Activated T-cell treated with anti-CD3 and anti-CD28 coated beads, Interleukin-2, amount 50 U/mL, for 72 hours (primary cell): ENCODE data around the gene NPAS3. TPM values are rescaled to one million over a fixed set of nuclear protein-coding genes. Genes with fewer than 3 reads are reported as not detected.

Source experiments
- ATAC-seq, 2 donors: fragments of 150-1000 bp; cut with Tn5 transposase; replicated peaks in 1 of 2; 2 replicates each; pipeline ENCODE4 v1.10.0; 2021; ENCODE audit warnings: moderate library complexity in 2 of 2, mild to moderate bottlenecking in 1 of 2
- DNase-seq, 2 donors: peaks; one replicate each; pipeline ENCODE4 v3.0.0; 2021 to 2022; ENCODE audit warnings: mixed read lengths in 1 of 2
- H3K27ac Mint-ChIP-seq: one replicate; pipeline ENCODE4 v1.8.0; 2022; ENCODE audit warnings: mild to moderate bottlenecking, moderate library complexity, mixed read lengths
- H3K27me3 Mint-ChIP-seq: one replicate; pipeline ENCODE4 v1.8.0; 2022; ENCODE audit warnings: low read depth, mixed read lengths
- H3K36me3 Mint-ChIP-seq, 2 donors: one replicate each; pipeline ENCODE4 v1.8.0; 2022; ENCODE audit warnings: mixed read lengths in 2 of 2, mild to moderate bottlenecking in 1 of 2; ENCODE audit not compliant: insufficient read depth in 2 of 2
- H3K4me1 Mint-ChIP-seq: one replicate; pipeline ENCODE4 v1.8.0; 2022; ENCODE audit warnings: low read depth, mixed read lengths
- H3K4me3 Mint-ChIP-seq, 2 donors: one replicate each; pipeline ENCODE4 v1.8.0; 2022; ENCODE audit warnings: mild to moderate bottlenecking in 2 of 2, mixed read lengths in 2 of 2, moderate library complexity in 2 of 2
- H3K9me3 Mint-ChIP-seq, 2 donors: one replicate each; pipeline ENCODE4 v1.8.0; 2022; ENCODE audit warnings: mixed read lengths in 2 of 2
- total RNA-seq, 2 donors: library from RNA; stranded (reverse); gene quantifications; one replicate each; pipeline ENCODE4 v1.2.3, GENCODE V29; 2022

Gene NPAS3
- total RNA-seq, 2 donors from 2014 or later = not detected

DNA sequence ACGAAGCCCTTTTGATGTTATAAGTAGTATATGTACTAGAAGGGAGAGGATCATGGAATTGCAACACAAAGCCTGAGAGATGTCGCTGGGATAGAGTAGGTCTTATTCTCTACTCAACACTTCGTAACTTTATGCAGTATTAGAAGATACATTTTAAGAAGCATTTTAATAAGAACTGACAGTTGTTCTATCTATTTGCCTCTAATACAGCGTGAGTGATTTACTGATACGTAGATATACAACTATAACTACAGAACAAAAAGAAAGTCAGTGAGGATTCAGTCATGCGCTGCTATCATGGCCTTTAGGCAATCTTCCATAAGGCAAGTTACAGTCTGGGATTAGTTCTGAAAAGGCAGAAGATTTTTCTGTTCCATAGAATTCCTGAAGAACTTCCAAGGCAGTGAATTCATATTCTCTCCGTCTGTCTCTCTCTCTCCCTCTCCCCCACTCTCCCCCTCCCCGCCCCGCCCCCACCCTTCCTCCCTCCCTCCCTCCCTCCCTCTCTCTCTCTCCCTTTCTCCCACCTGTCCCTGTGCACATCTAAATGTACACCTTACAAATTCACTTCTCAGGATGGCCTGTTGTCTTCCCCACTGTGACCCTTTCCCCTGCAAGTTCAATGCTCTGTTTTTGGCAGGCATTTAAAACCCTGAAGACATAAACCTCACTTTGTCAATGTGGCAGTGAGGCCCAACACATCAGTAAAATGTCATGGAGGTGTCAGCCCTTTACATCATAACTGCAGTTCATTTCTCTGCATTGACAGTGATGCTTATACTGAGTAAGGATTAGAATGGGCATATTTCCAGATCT lies 541.6 kb downstream of the NPAS3 start:
- Mint-ChIP-seq H3K27me3 (peaks cover 33% of the 10 kb centered on the region), H3K4me1 (no peaks in the 10 kb centered on the region), H3K36me3 (no peaks in the 10 kb centered on the region), H3K4me3 (no peak overlapping the region), H3K9me3 (no peaks in the 10 kb centered on the region), H3K27ac (no peak overlapping the region)
- ATAC-seq (no peak), DNase-seq (no peak)

DNA sequence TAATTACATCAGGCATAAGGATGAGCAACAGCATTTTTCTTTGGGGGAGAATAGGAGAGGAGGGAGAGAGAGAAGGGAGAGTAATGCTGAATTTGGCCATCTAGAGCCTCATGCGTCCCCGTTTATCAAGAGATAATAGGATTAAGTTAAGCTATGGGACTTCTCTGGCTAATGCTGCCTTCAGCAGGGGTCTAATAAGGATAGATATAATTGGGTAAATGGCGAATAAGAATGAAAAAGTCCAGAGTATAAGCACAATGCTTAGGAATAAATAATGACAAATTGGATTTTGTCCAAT lies 542.2 kb downstream of the NPAS3 start:
- ATAC-seq (no peak), DNase-seq (no peak)
- Mint-ChIP-seq H3K4me3 (no peak overlapping the region), H3K4me1 (no peaks in the 10 kb centered on the region), H3K27me3 (peaks cover 38% of the 10 kb centered on the region), H3K27ac (no peak overlapping the region), H3K9me3 (no peaks in the 10 kb centered on the region), H3K36me3 (no peaks in the 10 kb centered on the region)

DNA sequence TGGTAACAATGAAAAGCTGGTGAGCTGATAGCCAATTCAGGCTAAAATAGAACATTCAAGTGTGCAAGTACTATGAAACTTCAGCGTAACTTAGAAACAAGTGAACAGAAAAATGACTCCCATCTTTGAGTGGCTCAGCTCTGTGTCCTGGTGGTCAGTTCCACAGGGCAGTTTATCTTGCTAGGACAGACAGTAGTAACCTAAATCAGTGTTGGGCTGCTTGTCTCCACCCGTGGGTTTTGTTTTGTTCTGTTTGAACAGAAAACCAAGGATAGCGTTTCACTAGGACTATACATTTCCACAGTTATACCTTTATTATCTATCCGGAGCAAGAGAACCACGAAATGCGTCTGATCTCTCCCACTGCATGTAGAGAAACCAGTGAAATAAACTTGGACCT lies 544.4 kb downstream of the NPAS3 start:
- H3K9me3 Mint-ChIP-seq = peaks cover 0 to 4% of the 10 kb centered on the region in 2 donors
- DNase-seq (no peak), ATAC-seq (no peak)
- no peak overlapping the region for H3K4me3 Mint-ChIP-seq
- no peaks in the 10 kb centered on the region for H3K4me1 Mint-ChIP-seq
- no peaks in the 10 kb centered on the region for H3K36me3 Mint-ChIP-seq
- H3K27me3 Mint-ChIP-seq = peaks cover 39% of the 10 kb centered on the region
- H3K27ac Mint-ChIP-seq = no peak overlapping the region

DNA sequence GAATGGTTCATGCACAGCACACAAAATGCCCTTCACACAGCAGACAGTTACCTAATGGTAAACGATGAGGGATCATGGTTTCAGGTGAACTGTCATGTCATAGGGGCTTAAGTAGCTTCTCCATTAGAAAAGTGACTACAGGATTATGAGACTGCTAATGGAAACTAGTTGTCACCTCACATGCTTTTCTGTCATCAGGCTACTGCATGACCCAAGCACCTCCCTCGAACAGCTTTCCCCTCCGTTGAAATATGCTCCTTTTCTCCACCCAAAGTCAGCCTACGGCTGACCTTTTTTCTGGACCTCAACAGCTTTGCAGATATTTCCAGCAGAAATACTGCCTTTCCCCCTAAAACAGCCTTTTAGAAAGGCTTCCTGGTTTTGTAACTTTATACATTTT lies 544.9 kb downstream of the NPAS3 start:
- no peak overlapping the region for H3K27ac Mint-ChIP-seq
- no peak for DNase-seq

DNA sequence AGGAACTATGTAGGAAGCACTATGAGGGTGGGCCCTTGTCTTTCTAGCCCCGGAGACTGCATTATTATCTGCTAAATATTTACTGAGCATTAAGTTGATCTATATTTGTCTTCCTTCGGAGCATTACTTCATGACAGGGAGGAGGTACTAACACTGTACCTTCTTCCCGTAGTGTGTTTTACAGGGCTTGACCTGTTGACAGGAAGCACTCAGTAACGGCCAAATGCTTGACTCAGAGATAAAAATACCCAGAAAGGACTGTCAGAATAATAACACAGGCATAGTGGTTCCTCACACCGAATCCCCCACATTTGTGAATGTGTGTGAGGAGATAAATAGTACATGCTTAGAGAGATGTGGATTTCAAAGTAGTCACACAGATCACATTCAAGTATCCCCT lies 545.6 kb downstream of the NPAS3 start:
- peaks cover 0 to 4% of the 10 kb centered on the region in 2 donors for H3K9me3 Mint-ChIP-seq
- H3K27ac Mint-ChIP-seq = no peak overlapping the region
- H3K27me3 Mint-ChIP-seq = peaks cover 39% of the 10 kb centered on the region
- DNase-seq (no peak), ATAC-seq (no peak)
- no peaks in the 10 kb centered on the region for H3K36me3 Mint-ChIP-seq
- H3K4me1 Mint-ChIP-seq = no peaks in the 10 kb centered on the region
- H3K4me3 Mint-ChIP-seq = no peak overlapping the region

More for the DNA sequence above, 544.9 kb downstream of the NPAS3 start:
- Mint-ChIP-seq H3K4me3 (no peak overlapping the region), H3K27me3 (peaks cover 39% of the 10 kb centered on the region), H3K9me3 (peaks cover 0 to 4% of the 10 kb centered on the region in 2 donors), H3K4me1 (no peaks in the 10 kb centered on the region), H3K36me3 (no peaks in the 10 kb centered on the region)
- ATAC-seq = no peak

DNA sequence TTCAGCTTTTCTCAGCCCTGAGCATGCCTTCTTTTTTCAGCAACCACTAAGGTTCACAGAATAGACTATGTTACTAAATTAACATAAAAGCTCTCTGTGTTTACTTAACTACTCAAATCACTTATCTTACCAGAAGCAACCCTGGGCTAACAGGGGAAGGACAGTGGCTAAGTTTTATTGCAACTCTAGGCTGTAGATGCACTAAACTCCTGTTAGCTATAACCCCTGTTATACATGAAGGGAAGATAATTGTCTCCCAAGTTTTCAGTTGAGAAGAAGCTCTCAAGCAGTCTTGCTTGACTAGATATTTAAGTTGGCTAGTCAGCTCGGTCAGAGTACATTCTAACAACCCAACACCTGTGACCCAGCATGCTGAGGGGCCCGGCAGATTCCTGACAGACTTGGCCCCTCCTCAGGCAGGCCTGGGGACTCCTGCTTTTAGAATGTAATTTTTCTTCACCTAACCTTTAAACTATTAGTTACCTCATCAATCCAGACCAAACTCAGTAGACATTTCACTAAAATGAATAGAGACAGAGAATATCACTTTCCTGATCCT lies 547.7 kb downstream of the NPAS3 start:
- DNase-seq (no peak), ATAC-seq (no peak)
- H3K9me3 Mint-ChIP-seq = peaks cover 0 to 4% of the 10 kb centered on the region in 2 donors
- no peaks in the 10 kb centered on the region for H3K36me3 Mint-ChIP-seq
- no peak overlapping the region for H3K27ac Mint-ChIP-seq
- H3K27me3 Mint-ChIP-seq = peaks cover 29% of the 10 kb centered on the region
- H3K4me3 Mint-ChIP-seq = no peak overlapping the region
- H3K4me1 Mint-ChIP-seq = no peaks in the 10 kb centered on the region

DNA sequence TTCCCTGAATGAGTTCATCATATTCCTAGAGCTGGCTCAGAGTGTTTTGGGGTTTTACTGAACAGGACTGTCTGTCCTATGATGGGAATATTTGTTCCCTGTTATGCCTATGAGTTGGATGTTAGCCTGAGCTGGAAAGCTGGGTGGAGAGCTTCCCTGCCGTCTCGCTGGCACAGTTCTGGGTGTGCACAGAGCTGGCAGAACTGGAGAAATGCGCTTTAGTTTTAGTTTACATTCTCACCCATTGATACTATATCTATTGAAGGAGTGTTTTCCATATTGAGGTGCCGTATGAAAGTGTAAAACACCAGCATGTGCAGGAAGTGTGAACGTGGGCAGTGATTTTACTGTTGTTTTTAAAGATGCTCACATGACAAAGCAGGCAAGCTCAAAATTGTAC lies 549.9 kb downstream of the NPAS3 start:
- Mint-ChIP-seq H3K9me3 (peaks cover 0 to 4% of the 10 kb centered on the region in 2 donors), H3K27ac (no peak overlapping the region), H3K4me1 (no peaks in the 10 kb centered on the region), H3K36me3 (no peaks in the 10 kb centered on the region), H3K27me3 (peaks cover 20% of the 10 kb centered on the region), H3K4me3 (no peak overlapping the region)
- no peak for ATAC-seq
- DNase-seq = no peak

DNA sequence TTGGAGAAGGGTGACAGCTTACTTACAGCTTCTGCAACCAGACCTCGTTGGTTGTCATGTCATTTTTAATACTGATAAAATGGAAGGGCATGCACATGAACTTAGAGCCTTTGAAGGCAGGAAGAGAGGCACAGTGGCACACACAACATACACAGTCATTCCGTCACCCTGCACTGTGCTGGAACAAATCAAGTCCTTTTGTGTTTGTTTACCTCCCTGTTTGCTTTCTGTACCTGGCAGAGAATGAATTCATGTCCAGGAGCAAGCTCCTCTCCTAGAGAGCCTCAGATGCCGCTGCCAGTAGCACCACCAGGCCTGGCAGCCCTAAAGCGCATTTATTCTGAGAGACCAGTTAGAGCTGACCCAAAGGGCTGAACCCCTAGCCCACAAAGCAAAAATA lies 551.9 kb downstream of the NPAS3 start:
- no peak for ATAC-seq
- H3K9me3 Mint-ChIP-seq = peaks cover 2 to 8% of the 10 kb centered on the region in 2 donors
- no peaks in the 10 kb centered on the region for H3K36me3 Mint-ChIP-seq
- H3K4me1 Mint-ChIP-seq = no peaks in the 10 kb centered on the region
- no peak for DNase-seq
- no peak overlapping the region for H3K27ac Mint-ChIP-seq
- no peak overlapping the region for H3K4me3 Mint-ChIP-seq
- H3K27me3 Mint-ChIP-seq = peaks cover 4% of the 10 kb centered on the region

DNA sequence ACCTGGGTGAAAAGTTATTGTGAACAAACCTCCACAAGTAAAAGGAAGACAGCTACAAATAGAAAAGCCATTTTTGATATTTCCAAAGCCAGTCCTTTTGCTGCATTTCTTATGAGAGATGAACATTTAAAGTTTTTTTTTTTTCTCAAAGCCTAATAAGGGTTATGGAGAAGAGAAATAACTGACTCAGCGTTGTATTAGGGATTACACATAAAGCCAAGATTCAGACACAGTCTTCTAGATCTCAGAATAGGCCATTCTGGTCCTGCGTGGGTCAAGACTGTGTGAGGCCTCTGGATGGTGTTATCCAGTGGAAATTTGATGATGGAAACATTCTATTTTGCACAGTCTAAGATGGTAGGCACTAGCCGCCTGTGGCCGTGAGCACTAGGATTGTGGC lies 552.4 kb downstream of the NPAS3 start:
- H3K4me1 Mint-ChIP-seq = no peaks in the 10 kb centered on the region
- H3K36me3 Mint-ChIP-seq = no peaks in the 10 kb centered on the region
- DNase-seq (no peak), ATAC-seq (no peak)
- H3K4me3 Mint-ChIP-seq = no peak overlapping the region
- no peaks in the 10 kb centered on the region for H3K27me3 Mint-ChIP-seq
- no peak overlapping the region for H3K27ac Mint-ChIP-seq
- peaks cover 4 to 8% of the 10 kb centered on the region in 2 donors for H3K9me3 Mint-ChIP-seq

DNA sequence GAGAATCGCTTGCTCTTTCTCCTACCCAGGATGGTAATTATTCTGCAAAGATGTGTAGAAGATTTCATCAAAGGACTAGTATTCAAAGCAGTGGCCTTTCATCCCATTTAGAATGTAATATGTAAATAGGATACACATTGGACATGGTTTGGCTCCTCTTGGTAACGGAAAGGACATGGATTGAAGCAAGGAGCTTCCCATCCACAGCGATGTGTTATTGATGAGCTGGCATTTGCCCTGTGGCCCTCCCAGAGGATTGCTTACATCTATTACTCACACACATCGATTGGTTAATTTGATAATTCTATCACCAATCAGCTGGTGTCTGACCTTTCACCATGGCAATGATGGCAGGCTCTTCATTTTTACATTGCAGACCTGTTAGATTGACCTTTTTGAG lies 553.8 kb downstream of the NPAS3 start:
- Mint-ChIP-seq H3K36me3 (no peaks in the 10 kb centered on the region), H3K9me3 (peaks cover 4 to 8% of the 10 kb centered on the region in 2 donors), H3K27ac (no peak overlapping the region), H3K4me1 (no peaks in the 10 kb centered on the region), H3K4me3 (no peak overlapping the region), H3K27me3 (no peaks in the 10 kb centered on the region)
- ATAC-seq = no peak
- no peak for DNase-seq

DNA sequence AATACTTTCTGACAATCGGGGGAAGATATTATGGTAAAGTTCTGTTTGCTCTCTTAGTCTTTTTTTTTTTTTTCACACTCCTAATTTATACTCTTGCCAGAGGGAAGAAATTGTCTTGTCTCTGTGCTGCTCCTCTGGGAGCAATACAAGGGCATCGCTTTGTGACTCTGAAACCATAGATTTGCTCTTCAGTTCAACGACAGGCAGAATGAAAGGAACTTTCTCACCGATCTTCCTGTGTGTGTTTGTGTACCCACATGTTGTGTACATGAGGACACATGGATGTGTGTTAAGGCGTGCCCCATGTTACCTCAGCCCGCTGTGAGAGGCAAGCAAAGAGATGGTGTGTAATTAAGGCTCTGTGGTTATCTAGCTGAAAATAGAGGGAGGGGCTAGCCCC lies 554.6 kb downstream of the NPAS3 start:
- H3K4me1 Mint-ChIP-seq = no peaks in the 10 kb centered on the region
- no peaks in the 10 kb centered on the region for H3K36me3 Mint-ChIP-seq
- H3K9me3 Mint-ChIP-seq = peaks cover 4 to 5% of the 10 kb centered on the region in 2 donors
- H3K4me3 Mint-ChIP-seq = no peak overlapping the region
- no peak for DNase-seq
- H3K27me3 Mint-ChIP-seq = no peaks in the 10 kb centered on the region
- no peak for ATAC-seq
- no peak overlapping the region for H3K27ac Mint-ChIP-seq

DNA sequence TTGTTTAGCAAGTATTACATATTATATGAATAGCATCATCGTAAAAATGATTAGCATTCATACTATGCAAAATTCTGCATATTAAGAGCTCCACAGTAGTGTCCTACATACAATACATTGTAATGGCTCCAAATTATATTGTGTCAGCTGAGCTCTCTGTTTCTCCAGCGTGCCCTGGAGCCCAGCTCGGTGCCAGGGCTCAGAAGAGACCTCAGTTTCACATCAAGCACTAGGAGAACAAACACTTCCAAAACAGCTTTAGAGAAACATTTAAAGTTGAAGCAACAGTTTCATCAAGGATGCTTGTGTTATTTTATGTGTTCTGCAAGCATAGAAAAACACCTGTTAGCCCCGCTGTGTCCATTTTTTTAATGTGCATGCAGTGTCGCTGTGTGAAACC lies 555.3 kb downstream of the NPAS3 start:
- no peak for ATAC-seq
- H3K4me3 Mint-ChIP-seq = no peak overlapping the region
- no peaks in the 10 kb centered on the region for H3K4me1 Mint-ChIP-seq
- H3K27me3 Mint-ChIP-seq = no peaks in the 10 kb centered on the region
- DNase-seq = no peak
- no peaks in the 10 kb centered on the region for H3K36me3 Mint-ChIP-seq
- no peak overlapping the region for H3K27ac Mint-ChIP-seq
- peaks cover 4 to 5% of the 10 kb centered on the region in 2 donors for H3K9me3 Mint-ChIP-seq

DNA sequence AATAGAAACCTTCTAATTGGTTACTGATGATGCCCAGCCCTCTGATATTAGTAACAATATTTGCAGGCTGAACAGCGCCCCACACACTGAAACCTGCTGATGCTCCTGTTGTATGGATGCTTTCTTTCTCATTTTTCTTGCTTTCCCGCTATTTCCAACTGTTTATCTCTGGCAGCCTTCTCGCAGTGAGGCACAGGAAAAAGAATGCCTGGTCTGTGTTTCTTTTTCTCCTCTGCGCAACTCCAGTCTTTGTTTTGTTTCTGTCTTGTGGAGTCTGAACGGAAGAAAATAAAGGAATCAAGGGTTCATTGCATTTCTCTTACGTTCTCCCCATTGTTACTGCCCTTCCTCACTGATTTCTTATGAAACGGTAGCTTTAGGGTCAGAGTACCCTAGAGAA lies 561.0 kb downstream of the NPAS3 start:
- no peak for DNase-seq
- no peak overlapping the region for H3K4me3 Mint-ChIP-seq
- H3K36me3 Mint-ChIP-seq = no peaks in the 10 kb centered on the region
- H3K27ac Mint-ChIP-seq = no peak overlapping the region
- no peaks in the 10 kb centered on the region for H3K4me1 Mint-ChIP-seq
- H3K27me3 Mint-ChIP-seq = no peaks in the 10 kb centered on the region
- H3K9me3 Mint-ChIP-seq = peaks cover 7 to 8% of the 10 kb centered on the region in 2 donors
- ATAC-seq = no peak
